Heart right ventricle (tissue), 16 donors: ENCODE results near the gene VEGFA. TPM values are rescaled to one million over a fixed set of nuclear protein-coding genes. Genes with fewer than 3 reads are reported as not detected.

ENCODE experiments used
- ATAC-seq, 8 donors: fragments of 200-7000 bp; cut with Tn5 transposase; one replicate each; pipeline ENCODE4 v1.9.1; 2020; ENCODE audit warnings: mild to moderate bottlenecking in 8 of 8, moderate library complexity in 8 of 8, moderate number of reproducible peaks in 1 of 8
- DNase-seq, 2 donors: peaks; one replicate each; pipeline ENCODE4 v3.0.0-alpha.2; 2020
- H3K27ac ChIP-seq, 10 donors: fragments of 200-600 bp; sonication (generic) in 2 of 10; one replicate each; pipeline versions ENCODE4 v1.5.0 to v1.8.0; 2020 to 2022; ENCODE audit warnings: mild to moderate bottlenecking in 3 of 10
- H3K27me3 ChIP-seq, 7 donors: fragments of 200-600 bp; one replicate each; pipeline ENCODE4 v1.8.0; 2021 to 2022; ENCODE audit warnings: mild to moderate bottlenecking in 2 of 7
- H3K36me3 ChIP-seq, 9 donors: fragments of 200-600 bp; sonication (generic) in 1 of 9; one replicate each; pipeline versions ENCODE4 v1.5.0 to v1.8.0; 2020 to 2022; ENCODE audit warnings: mild to moderate bottlenecking in 2 of 9
- H3K4me1 ChIP-seq, 9 donors: fragments of 200-600 bp; sonication (generic) in 1 of 9; one replicate each; pipeline versions ENCODE4 v1.5.0 to v1.8.0; 2020 to 2022; ENCODE audit warnings: mild to moderate bottlenecking in 4 of 9
- H3K4me3 ChIP-seq, 10 donors: fragments of 200-600 bp; sonication (generic) in 2 of 10; one replicate each; pipeline versions ENCODE4 v1.5.0 to v1.8.0; 2020 to 2022; ENCODE audit warnings: mild to moderate bottlenecking in 7 of 10, moderate library complexity in 2 of 10
- H3K9me3 ChIP-seq, 11 donors: fragments of 200-600 bp in 10 of 11; sonication (generic) in 2 of 11; one replicate each; pipeline versions ENCODE4 v1.5.0 to v1.8.0; 2013 to 2022; ENCODE audit warnings: mild to moderate bottlenecking in 2 of 11, control low read depth in 1 of 11, moderate library complexity in 1 of 11
- WGBS, 2 donors: extraction: QIAGEN DNeasy Blood & Tissue Kit; methylation state at CpG; one replicate each; pipeline ENCODE4 v1.1.7; 2013; ENCODE audit warnings: inconsistent platforms in 1 of 2; 5-methylcytosine and 5-hydroxymethylcytosine counted together
- intact Hi-C, 10 donors: fragments of 100-400 bp; cut with DNase I; formaldehyde crosslinking; loops; one replicate each; pipeline versions ENCODE4 v1.11.1 to v1.14.2; 2022
- polyA plus RNA-seq, 2 donors: library from polyadenylated mRNA; stranded (reverse); fragments of 200-250 nt; gene quantifications; one replicate each; pipeline ENCODE4 v1.2.3, GENCODE V29; 2013
- total RNA-seq, 10 donors: library from RNA; stranded (reverse); fragmentation: NEBNext Ultra II Directional in 3 of 10; extraction: Animal tissue kit (Norgen Biotek cat#: 25700) in 3 of 10; gene quantifications; one replicate each; pipeline versions ENCODE4 v1.2.1 to v1.2.4, GENCODE V29; 2021 to 2023
- TF ChIP-seq, protein P1 (sequence below), 9 donors: fragments of 200-600 bp; sonication (generic) in 2 of 9; IDR thresholded peaks; one replicate each; pipeline versions ENCODE4 v1.5.0 to v1.8.0; 2021 to 2022; ENCODE audit warnings: antibody characterized with exemption in 9 of 9, mild to moderate bottlenecking in 5 of 9, moderate library complexity in 1 of 9
- donor health status: Arrhythmogenic right ventricular cardiomyopathy.
- donor health status: ischemic (EF 13 %, LVEDD 7.1; RV severe dilation, severe dysfunction).
- donor health status: healthy with polysubstance abuse.
- donor health status: DM: no; HTN: yes; CAD: no.
- donor health status: DM: no; HTN: no; CAD: no.
- donor health status: ischemic (EF 25% LVEDD 6.9; RV normal size, moderate dysfunction).
- donor health status: ischemic (EF 25% LVEDD 5.7; RV mildly dilated, moderate dysfunction).
- donor health status: healthy.
- donor health status: DM: yes; HTN: yes; CAD: no.
- donor health status: Ischemic cardiomyopathy.
- donor health status: ischemic (EF 35%, LVEDD 5.7; RV mildly dilated, moderate dysfunction).
- donor health status: nonischemic (EF 11% LVEDD 7.7; RV severe dilation, severe dysfunction).
- donor health status: DM: yes; HTN: yes; CAD: no.
- donor health status: PGD.
- donor health status: ischemic (EF 29% LVEDD 5.4; RV normal size, mild dysfunction).
- donor health status: nonischemic (EF 23%, LVEDD 6.1; RV moderate dilation, normal function).

The VEGFA gene
- total and polyA plus RNA-seq, 12 donors = 133 to 456 (median 216) TPM

DNA sequence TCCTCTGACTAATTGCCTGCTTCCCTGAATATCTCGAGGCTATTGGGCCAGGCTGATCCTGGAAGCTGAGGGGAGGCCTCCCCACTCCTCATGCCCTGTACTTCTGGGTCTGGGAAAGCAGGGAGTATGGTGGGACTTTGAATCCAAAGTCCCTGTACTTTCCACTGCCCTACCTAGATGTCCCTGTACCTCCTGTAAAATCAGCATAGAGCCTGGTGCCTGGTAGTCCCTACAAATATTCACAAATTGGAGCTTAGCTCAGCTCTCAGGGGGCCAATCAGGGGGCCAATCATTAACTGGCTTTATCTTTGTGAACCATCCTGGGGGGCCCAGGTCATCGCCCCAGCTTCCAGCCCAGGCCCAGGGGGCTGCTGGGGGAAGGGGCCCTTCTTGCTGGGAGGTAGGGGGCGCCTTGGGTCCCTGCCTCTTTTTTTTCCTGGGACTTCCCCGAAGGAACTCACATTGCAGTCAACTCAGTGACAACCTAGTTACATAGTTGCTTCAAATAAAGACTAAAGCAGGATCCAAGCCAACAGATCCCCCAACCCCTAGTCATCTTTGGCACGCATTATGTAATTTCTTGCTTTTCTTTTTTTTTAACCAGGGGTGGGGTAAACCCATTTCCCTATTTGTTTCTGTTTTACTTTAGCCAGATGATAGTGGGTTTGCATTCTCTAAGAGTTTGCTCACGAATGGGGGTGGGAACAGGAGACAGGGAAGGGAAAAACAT is 6.9 kb upstream of the VEGFA start:
- H3K36me3 ChIP-seq = no peaks in the 10 kb centered on the region
- DNase-seq (no peak), ATAC-seq (no peak)
- H3K27ac ChIP-seq = no peak overlapping the region
- TF ChIP-seq, protein P1, sequence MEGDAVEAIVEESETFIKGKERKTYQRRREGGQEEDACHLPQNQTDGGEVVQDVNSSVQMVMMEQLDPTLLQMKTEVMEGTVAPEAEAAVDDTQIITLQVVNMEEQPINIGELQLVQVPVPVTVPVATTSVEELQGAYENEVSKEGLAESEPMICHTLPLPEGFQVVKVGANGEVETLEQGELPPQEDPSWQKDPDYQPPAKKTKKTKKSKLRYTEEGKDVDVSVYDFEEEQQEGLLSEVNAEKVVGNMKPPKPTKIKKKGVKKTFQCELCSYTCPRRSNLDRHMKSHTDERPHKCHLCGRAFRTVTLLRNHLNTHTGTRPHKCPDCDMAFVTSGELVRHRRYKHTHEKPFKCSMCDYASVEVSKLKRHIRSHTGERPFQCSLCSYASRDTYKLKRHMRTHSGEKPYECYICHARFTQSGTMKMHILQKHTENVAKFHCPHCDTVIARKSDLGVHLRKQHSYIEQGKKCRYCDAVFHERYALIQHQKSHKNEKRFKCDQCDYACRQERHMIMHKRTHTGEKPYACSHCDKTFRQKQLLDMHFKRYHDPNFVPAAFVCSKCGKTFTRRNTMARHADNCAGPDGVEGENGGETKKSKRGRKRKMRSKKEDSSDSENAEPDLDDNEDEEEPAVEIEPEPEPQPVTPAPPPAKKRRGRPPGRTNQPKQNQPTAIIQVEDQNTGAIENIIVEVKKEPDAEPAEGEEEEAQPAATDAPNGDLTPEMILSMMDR (IDR thresholded peaks at IDR 0.05) = no peak
- intact Hi-C loops = loop anchor here in 1 of 10 donors (5.0 kb wide), 1 partner anchor 41 kb away; no protein-coding TSS in a partner anchor
- H3K4me1 ChIP-seq = peaks cover 0 to 14% (median 0%) of the 10 kb centered on the region in 9 donors
- H3K27me3 ChIP-seq = no peaks in the 10 kb centered on the region
- H3K4me3 ChIP-seq = no peak overlapping the region
- WGBS, 2 donors = 62 to 63% methylated on average over 6 of the region's 6 CpGs
- no peaks in the 10 kb centered on the region for H3K9me3 ChIP-seq

DNA sequence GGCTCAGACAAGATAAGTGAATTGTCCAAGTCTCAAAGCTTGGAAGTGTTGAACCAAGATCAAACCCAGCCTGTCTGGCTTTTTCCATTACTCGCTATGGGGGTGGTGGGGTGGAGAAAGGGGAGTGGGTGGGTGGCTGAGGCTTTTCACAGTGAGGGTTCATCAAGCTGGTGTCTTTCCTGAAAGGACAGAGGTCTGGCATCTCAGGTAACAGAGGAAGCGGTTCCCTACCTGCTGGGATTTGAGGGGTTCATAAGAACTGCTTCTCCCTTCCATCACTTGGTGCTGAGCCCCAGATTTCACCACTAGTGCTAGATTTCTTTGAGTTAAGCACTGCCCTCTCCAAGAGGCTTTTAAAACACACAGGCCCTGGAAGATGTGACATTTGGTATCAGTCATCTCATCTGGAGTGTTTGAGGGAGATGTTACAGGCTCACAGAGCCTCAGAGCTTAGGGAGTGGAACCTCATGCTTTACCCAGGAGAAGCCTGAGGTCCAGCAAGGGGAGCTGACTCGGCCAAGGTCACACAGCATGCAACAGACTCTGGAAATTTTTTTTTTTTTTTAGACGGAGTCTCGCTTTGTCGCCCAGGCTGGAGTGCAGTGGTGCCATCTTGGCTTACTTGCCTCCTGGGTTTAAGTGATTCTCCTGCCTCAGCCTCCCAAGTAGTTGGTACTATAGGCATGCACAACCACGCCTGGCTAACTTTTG is 6.0 kb upstream of the VEGFA start:
- whole genome bisulfite sequencing, 2 donors = 95 to 96% methylated on average over 7 of the region's 7 CpGs
- Histone ChIP-seq H3K4me3 (no peak overlapping the region), H3K27ac (no peak overlapping the region), H3K9me3 (no peaks in the 10 kb centered on the region), H3K4me1 (peaks cover 0 to 22% (median 8%) of the 10 kb centered on the region in 9 donors), H3K27me3 (no peaks in the 10 kb centered on the region), H3K36me3 (no peaks in the 10 kb centered on the region)
- ATAC-seq (no peak), DNase-seq (no peak)
- TF ChIP-seq, protein P1 (IDR thresholded peaks at IDR 0.05) = no peak
- intact Hi-C loops = loop anchor here in 1 of 10 donors (5.0 kb wide), 1 partner anchor 42 kb away; no protein-coding TSS in a partner anchor

DNA sequence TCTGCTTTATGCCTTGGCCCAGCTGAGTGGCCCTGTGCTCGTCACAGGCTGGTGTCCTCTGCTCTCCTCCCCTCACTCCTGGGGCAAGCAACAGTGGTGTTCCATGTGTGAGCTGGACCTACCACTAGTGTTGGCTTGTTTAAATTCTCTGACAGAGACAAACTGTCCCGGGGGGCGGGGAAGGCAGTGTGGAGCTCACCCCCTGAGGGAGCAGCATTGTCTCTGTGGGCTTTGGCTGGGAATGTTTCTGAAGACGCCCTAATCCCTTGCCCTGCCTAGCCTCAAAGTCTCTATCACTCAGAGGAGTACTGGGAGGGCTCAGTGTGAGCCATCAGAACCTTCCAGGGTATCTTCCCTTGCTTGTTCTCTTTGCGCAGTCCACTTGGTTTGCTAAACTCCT is 5.2 kb upstream of the VEGFA start:
- DNase-seq (no peak), ATAC-seq (no peak)
- H3K4me3 ChIP-seq = no peak overlapping the region
- TF ChIP-seq, protein P1 (IDR thresholded peaks at IDR 0.05) = no peak
- peaks cover 3 to 25% (median 15%) of the 10 kb centered on the region in 9 donors for H3K4me1 ChIP-seq
- 84 to 85% methylated on average over 5 of the region's 5 CpGs for WGBS, 2 donors
- H3K9me3 ChIP-seq = no peaks in the 10 kb centered on the region
- no peak overlapping the region for H3K27ac ChIP-seq
- no peaks in the 10 kb centered on the region for H3K36me3 ChIP-seq
- no peaks in the 10 kb centered on the region for H3K27me3 ChIP-seq
- intact Hi-C loops = loop anchor here in 7 of 10 donors (5.0 kb wide), 5 partner anchors 42 to 313 kb away; no protein-coding TSS in a partner anchor

DNA sequence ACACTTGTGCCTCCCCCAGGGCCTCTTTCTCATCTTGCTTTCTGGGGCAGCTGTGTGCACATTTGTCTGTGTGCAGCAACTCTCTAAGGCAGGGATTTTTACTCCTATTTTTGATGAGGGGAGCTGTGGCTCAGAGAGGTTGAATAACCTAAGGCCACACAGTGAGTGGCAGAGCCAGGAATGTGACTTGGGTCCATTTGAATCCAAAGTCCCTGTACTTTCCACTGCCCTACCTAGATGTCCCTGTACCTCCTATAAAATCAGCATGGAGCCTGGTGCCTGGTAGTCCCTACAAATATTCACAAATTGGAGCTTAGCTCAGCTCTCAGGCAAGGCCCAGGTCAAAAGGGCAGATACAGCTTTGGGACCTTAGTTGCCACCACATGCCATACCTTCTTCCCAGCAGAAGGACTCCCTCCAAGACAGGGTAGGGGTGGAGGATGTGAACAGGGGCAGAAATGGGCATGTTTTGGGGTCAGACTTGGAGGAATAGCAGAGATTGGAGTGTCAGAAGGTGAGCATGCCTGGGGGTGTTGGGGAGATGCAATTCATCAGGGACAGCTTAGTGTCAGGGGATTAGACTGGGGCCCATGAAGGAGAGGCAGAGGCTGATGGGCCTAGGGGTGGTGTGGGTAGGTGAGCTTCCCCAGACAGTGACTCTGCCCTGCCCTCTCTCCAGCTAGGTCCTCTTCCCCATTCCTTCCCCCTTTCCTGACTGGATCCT is 4.1 kb upstream of the VEGFA start:
- Histone ChIP-seq H3K4me1 (peaks cover 3 to 25% (median 15%) of the 10 kb centered on the region in 9 donors), H3K4me3 (no peak overlapping the region), H3K27ac (no peak overlapping the region), H3K27me3 (no peaks in the 10 kb centered on the region), H3K9me3 (no peaks in the 10 kb centered on the region), H3K36me3 (no peaks in the 10 kb centered on the region)
- no peak for ATAC-seq
- TF ChIP-seq, protein P1 (IDR thresholded peaks at IDR 0.05) = no peak
- DNase-seq = no peak
- intact Hi-C loops = loop anchor here in 6 of 10 donors (5.0 kb wide), 5 partner anchors 44 to 311 kb away; no protein-coding TSS in a partner anchor
